OCI-LY7 (cell line): ENCODE results near the gene LAMA4.

Experiments used
- EZH2phosphoT487 ChIP-seq: fragments of 200-600 bp; sonication (generic); IDR thresholded peaks from 2 replicates; pipeline ENCODE4 v1.6.1; 2018; ENCODE audit warnings: low read depth, borderline replicate concordance, mild to moderate bottlenecking, mixed run types, antibody characterized with exemption, low read length, moderate library complexity, mixed read lengths
- TF ChIP-seq, protein P1 (sequence below): fragments of 200-600 bp; sonication (generic); conservative IDR thresholded peaks from 2 replicates; pipeline ENCODE4 v1.5.1; 2014; ENCODE audit warnings: mild to moderate bottlenecking, antibody characterized with exemption, low read length, moderate library complexity, mixed read lengths

DNA sequence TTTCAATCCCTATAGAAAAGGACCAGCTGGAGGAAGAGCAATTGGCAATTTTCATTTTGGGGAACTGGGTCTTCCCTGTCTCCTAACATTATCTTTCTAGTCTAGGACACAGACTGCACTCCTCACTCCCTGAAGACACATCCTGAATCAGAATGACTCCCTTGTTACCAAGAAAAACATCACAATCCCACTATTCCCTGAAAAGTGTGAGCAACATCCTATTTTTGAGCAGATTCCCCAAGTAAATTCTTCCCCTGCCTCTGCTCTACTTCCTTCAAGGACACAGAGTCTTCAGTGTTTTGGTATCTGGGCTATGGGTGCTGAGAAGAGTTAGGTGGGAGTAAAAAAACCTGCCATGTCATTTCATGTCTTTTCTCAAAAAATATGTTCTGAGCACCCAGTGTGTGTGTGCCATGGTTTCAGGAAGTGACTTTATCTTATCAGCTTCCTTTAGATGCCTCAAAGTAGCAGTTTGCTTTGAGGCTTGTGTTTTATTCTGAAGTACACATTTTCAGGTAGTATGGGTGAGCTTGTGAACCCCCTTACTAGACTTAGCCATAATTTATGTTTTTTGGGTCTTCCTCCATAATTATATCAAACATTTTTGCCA is 12.4 kb downstream of the LAMA4 start:
- TF ChIP-seq, protein P1, sequence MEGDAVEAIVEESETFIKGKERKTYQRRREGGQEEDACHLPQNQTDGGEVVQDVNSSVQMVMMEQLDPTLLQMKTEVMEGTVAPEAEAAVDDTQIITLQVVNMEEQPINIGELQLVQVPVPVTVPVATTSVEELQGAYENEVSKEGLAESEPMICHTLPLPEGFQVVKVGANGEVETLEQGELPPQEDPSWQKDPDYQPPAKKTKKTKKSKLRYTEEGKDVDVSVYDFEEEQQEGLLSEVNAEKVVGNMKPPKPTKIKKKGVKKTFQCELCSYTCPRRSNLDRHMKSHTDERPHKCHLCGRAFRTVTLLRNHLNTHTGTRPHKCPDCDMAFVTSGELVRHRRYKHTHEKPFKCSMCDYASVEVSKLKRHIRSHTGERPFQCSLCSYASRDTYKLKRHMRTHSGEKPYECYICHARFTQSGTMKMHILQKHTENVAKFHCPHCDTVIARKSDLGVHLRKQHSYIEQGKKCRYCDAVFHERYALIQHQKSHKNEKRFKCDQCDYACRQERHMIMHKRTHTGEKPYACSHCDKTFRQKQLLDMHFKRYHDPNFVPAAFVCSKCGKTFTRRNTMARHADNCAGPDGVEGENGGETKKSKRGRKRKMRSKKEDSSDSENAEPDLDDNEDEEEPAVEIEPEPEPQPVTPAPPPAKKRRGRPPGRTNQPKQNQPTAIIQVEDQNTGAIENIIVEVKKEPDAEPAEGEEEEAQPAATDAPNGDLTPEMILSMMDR, result no peak
- TF ChIP-seq EZH2phosphoT487, result no peak
